NB4 (cell line): Measurements from ENCODE around the gene EAF1.

Source experiments
- DNase-seq: peaks from one replicate; pipeline ENCODE4 v3.0.0; 2010; ENCODE audit warnings: low read depth
- H3K4me3 ChIP-seq: one replicate; pipeline ENCODE4 v1.5.1; 2011; ENCODE audit warnings: mild to moderate bottlenecking, low read depth, low read length, moderate library complexity
- MYC ChIP-seq: IDR thresholded peaks from 2 replicates; pipeline ENCODE4 v1.6.1; 2011; ENCODE audit warnings: low read depth, low read length
- POLR2A ChIP-seq: IDR thresholded peaks from 2 replicates; pipeline ENCODE4 v1.6.1; 2011; ENCODE audit warnings: mild to moderate bottlenecking; ENCODE audit not compliant: insufficient read length; ENCODE audit errors: extremely low read depth
- TF ChIP-seq, protein P1 (sequence below): IDR thresholded peaks from one replicate; pipeline ENCODE4 v1.5.1; 2012; ENCODE audit warnings: low read depth, low read length
- TF ChIP-seq, protein P2 (sequence below): IDR thresholded peaks from 2 replicates; pipeline ENCODE4 v1.6.1; 2011; ENCODE audit warnings: low read depth, low read length

The EAF1 gene

DNA sequence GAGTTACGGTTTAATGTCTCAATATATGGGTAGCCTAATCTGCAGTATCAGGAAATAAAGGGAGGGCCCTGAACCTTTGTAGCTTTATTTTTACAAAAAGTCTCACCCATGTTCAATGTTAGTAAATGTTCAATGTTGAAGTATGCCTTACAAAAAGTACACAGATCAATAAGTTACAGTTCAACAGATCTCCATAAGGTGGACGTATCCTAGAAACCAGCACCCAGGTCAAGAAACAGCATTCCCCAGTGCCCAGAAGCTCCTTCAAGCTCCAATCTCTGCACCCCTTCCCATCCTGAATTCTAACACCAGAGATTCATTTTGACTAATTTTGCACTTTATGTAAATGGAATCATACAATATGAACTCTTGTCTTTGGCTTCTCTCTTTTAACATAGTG lies 62.8 kb downstream of the EAF1 start:
- TF ChIP-seq POLR2A: no peak
- no peak for TF ChIP-seq MYC
- TF ChIP-seq, protein P1, sequence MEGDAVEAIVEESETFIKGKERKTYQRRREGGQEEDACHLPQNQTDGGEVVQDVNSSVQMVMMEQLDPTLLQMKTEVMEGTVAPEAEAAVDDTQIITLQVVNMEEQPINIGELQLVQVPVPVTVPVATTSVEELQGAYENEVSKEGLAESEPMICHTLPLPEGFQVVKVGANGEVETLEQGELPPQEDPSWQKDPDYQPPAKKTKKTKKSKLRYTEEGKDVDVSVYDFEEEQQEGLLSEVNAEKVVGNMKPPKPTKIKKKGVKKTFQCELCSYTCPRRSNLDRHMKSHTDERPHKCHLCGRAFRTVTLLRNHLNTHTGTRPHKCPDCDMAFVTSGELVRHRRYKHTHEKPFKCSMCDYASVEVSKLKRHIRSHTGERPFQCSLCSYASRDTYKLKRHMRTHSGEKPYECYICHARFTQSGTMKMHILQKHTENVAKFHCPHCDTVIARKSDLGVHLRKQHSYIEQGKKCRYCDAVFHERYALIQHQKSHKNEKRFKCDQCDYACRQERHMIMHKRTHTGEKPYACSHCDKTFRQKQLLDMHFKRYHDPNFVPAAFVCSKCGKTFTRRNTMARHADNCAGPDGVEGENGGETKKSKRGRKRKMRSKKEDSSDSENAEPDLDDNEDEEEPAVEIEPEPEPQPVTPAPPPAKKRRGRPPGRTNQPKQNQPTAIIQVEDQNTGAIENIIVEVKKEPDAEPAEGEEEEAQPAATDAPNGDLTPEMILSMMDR: no peak
- TF ChIP-seq, protein P2, sequence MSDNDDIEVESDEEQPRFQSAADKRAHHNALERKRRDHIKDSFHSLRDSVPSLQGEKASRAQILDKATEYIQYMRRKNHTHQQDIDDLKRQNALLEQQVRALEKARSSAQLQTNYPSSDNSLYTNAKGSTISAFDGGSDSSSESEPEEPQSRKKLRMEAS: no peak
- no peak for DNase-seq
- no peak overlapping the region for H3K4me3 ChIP-seq

DNA sequence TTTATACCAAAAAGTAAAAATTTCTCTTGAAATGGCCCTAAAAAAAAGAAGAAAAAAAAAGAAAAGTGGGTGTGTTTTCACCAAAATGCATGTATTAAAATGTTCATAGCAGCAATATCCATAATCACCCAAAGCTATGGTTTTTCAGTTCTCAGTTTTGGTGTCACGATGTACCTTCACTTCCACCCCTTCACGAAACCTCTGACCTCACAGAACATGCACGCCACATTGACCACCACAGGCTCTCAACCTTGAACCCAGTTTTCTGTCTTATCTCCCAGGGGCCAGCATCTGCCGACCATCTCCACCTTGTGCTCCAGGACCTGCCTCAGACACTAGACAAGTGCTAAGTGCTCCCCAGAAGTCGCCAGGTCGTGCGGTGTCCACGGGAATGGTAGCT lies 63.7 kb downstream of the EAF1 start:
- H3K4me3 ChIP-seq: no peak overlapping the region
- no peak for TF ChIP-seq MYC
- TF ChIP-seq, protein P2: no peak
- TF ChIP-seq POLR2A: no peak
- TF ChIP-seq, protein P1: no peak
- no peak for DNase-seq
